GM18505 (cell line): ENCODE measurements around the gene SCPEP1.
A peak's percentile ranks its signal among the peaks of the same experiment; 100 is the strongest.
"Not testable (repeated sequence)": the region's sequence is repeated elsewhere in the genome, so short reads cannot be mapped to it uniquely, and the experiment has no call there.

Experiments
- ATAC-seq: cut with Tn5 transposase; IDR thresholded peaks from one replicate; pipeline ENCODE4 v1.9.1; 2021; ENCODE audit not compliant: unreplicated experiment
- POLR2A ChIP-seq: IDR thresholded peaks from 4 replicates; pipeline ENCODE4 v1.6.1; 2011; ENCODE audit warnings: borderline replicate concordance; ENCODE audit not compliant: insufficient read depth, insufficient read length; ENCODE audit errors: extremely low read depth

SCPEP1 gene

GRCh38 chr17:56947741-56948140, 30.2 kb upstream of the SCPEP1 start:
- no peak for ATAC-seq

GRCh38 chr17:56948491-56948890, 29.4 kb upstream of the SCPEP1 start:
- ATAC-seq, result no peak
- no peak for TF ChIP-seq POLR2A

More at GRCh38 chr17:56947741-56948140, 30.2 kb upstream of the SCPEP1 start:
- no peak for TF ChIP-seq POLR2A

GRCh38 chr17:56949595-56949994, 28.3 kb upstream of the SCPEP1 start:
- TF ChIP-seq POLR2A, result no peak
- no peak for ATAC-seq

- no peak for ATAC-seq
Observed at GRCh38 chr17:56956992-56957391, 20.9 kb upstream of the SCPEP1 start.

GRCh38 chr17:56960596-56961538, 17.1 kb upstream of the SCPEP1 start, which contains the start of gene COIL:
COIL (minus strand) TSS chr17:56961050; CDS start chr17:56961019, 31 bp downstream.
- peak; percentile 97 for ATAC-seq
- peak; percentile 81 for TF ChIP-seq POLR2A

More at GRCh38 chr17:56956992-56957391, 20.9 kb upstream of the SCPEP1 start:
- TF ChIP-seq POLR2A, result no peak

- not testable (repeated sequence) for ATAC-seq
Observed at GRCh38 chr17:56965241-56965640, 12.7 kb upstream of the SCPEP1 start.

GRCh38 chr17:56965681-56966080, 12.2 kb upstream of the SCPEP1 start:
- ATAC-seq, result not testable (repeated sequence)

GRCh38 chr17:56966338-56966737, 11.6 kb upstream of the SCPEP1 start:
- no peak for ATAC-seq
- no peak for TF ChIP-seq POLR2A

- TF ChIP-seq POLR2A, result no peak
- no peak for ATAC-seq
Observed at GRCh38 chr17:56970974-56971373, 7.0 kb upstream of the SCPEP1 start.

- no peak for TF ChIP-seq POLR2A
Observed at GRCh38 chr17:56972111-56972730, 5.7 kb upstream of the SCPEP1 start.

GRCh38 chr17:56973520-56973919, 4.4 kb upstream of the SCPEP1 start:
- no peak for ATAC-seq
- no peak for TF ChIP-seq POLR2A

More at GRCh38 chr17:56972111-56972730, 5.7 kb upstream of the SCPEP1 start:
- ATAC-seq, result no peak

- ATAC-seq, result no peak
- no peak for TF ChIP-seq POLR2A
Observed at GRCh38 chr17:56974055-56974454, 3.9 kb upstream of the SCPEP1 start.

GRCh38 chr17:56975656-56976055, 2.3 kb upstream of the SCPEP1 start:
- TF ChIP-seq POLR2A, result no peak
- ATAC-seq, result no peak
